Fibroblast of villous mesenchyme (primary cell): ENCODE data around the gene SUMO1. TPM values are rescaled to one million over a fixed set of nuclear protein-coding genes. Genes with fewer than 3 reads are reported as not detected.

Experiments used
- DNase-seq: peaks from one replicate; pipeline ENCODE4 v3.0.0-alpha.2; 2010; ENCODE audit warnings: low read depth
- H3K4me3 ChIP-seq: 2 replicates; pipeline ENCODE4 v1.5.1; 2011; ENCODE audit warnings: low read depth, mild to moderate bottlenecking, low read length
- CTCF ChIP-seq: IDR thresholded peaks from 2 replicates; pipeline ENCODE4 v1.5.1; 2012; ENCODE audit warnings: low read depth, mild to moderate bottlenecking, low read length; ENCODE audit not compliant: insufficient read depth
- total RNA-seq: library from RNA; depleted of rRNA; stranded (reverse); fragments of >200 nt; gene quantifications from 2 replicates; pipeline ENCODE4 v1.2.3, GENCODE V29; 2012

The SUMO1 gene
- total RNA-seq, 1 donor = 167 TPM

- peak; percentile 63 for DNase-seq
- peak; percentile 5 for TF ChIP-seq CTCF
- peak overlapping the region; percentile 97 for H3K4me3 ChIP-seq
Measured at GRCh38 chr2:202237787-202238233, 587 bp downstream of the SUMO1 start.

- TF ChIP-seq CTCF = no peak
- peak; percentile 8 for DNase-seq
- H3K4me3 ChIP-seq = no peak overlapping the region
Measured at GRCh38 chr2:202221873-202222272, 16.5 kb downstream of the SUMO1 start.

GRCh38 chr2:202215179-202215578 is 23.2 kb downstream of the SUMO1 start:
- DNase-seq = peak; percentile 13
- TF ChIP-seq CTCF = no peak
- H3K4me3 ChIP-seq = no peak overlapping the region

GRCh38 chr2:202208526-202208925 is 29.9 kb downstream of the SUMO1 start:
- H3K4me3 ChIP-seq = no peak overlapping the region
- TF ChIP-seq CTCF = no peak
- no peak for DNase-seq

DNA sequence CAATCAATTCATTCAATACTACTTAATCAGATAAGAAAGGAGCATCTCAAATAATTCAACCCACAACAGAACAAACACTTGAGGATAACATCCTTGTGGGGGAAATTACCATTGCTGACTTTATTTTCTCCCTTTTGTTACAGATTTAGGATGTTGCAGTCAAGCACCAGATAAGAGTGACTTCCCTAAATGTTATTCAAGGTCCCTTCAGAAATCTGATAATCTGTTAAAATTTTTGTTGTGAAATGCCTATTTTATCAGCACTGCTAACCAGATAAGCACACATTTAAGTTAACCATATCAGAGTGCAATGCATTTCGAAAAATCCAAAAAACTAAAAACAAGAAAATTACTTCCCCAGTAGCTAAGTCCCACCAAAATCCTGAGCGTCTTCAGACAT is 33.5 kb downstream of the SUMO1 start:
- no peak for TF ChIP-seq CTCF
- H3K4me3 ChIP-seq = no peak overlapping the region
- DNase-seq = no peak

DNA sequence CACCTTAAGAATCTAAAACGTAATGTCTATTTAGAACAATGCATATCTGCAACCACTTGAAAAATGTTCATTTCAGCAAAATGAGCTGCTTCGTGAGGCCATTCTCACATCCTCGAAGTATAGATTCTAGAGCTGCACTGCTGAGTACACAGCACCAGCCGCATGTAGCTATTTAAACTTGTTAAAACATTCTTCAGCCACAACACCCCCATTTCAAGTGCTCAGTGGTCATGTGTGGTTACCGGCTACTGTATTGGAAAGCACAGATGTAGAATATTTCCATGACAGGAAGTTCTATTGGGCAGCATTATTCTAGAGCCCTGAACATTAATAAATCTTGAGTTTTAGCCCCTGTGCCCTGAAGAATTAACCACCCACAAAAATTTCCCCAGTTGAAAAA is 35.0 kb downstream of the SUMO1 start:
- no peak for TF ChIP-seq CTCF
- no peak for DNase-seq

DNA sequence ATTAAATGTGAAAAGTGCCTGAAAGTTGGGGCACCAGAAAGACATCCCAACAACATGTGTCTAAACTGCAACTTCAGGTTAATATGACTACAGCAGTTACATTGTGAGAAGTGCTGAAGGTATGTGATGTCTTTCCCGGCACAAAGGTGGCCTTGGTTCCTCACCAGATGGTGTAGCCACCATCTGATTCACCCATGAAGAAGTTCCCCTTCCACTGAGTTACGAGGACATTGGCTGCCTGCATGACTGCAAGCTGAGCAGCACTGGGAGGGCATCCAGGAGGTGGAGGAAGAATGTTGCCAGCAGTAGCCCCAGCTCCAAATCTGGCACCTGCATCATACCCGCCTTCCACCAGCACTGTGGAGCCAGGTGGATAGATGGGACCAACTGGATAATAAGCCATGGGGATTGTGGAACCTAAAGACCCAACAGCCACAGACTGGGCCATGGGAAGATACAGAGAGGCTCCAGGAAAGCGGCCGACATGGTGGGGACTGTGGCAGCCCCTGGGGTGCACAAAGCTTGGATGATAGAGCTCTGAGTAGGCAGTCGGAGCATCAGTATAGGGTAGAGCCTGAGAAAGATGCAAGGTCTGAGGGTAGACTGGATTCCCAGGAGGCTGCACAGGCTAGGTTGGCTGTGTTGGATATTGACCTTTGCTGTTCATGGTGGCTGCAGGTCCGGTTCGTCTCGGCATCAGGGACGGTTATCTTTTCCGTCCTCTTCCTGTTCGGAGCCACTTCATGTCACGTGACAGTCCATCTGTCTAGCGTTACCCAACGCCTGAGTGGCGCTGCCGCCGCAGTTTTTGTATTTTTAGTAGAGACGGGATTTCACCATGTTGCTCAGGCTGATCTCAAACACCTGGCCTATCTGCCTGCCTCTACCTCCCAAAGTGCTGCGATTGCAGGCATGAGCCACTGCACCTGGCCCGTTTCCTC is 36.9 kb downstream of the SUMO1 start:
- TF ChIP-seq CTCF = no peak
- no peak overlapping the region for H3K4me3 ChIP-seq
- DNase-seq = no peak

More for the DNA sequence above, 35.0 kb downstream of the SUMO1 start:
- no peak overlapping the region for H3K4me3 ChIP-seq
